HL-60 (cell line): ENCODE measurements around the gene CD7.

Source experiments
- CTCF ChIP-seq: IDR thresholded peaks from one replicate; pipeline ENCODE4 v1.5.1; 2011; ENCODE audit warnings: low read length, control low read depth, inconsistent platforms; ENCODE audit not compliant: insufficient read depth
- GABPA ChIP-seq: IDR thresholded peaks from 2 replicates; pipeline ENCODE4 v1.6.1; 2012; ENCODE audit warnings: low read depth
- POLR2AphosphoS5 ChIP-seq: IDR thresholded peaks from 2 replicates; pipeline ENCODE4 v1.6.1; 2012; ENCODE audit warnings: low read depth
- REST ChIP-seq: IDR thresholded peaks from 2 replicates; pipeline ENCODE4 v1.6.1; 2012; ENCODE audit warnings: low read depth; ENCODE audit not compliant: insufficient replicate concordance
- SPI1 ChIP-seq: IDR thresholded peaks from 2 replicates; pipeline ENCODE4 v1.6.1; 2012; ENCODE audit warnings: low read depth, mild to moderate bottlenecking, borderline replicate concordance

- TF ChIP-seq REST: no peak
- TF ChIP-seq CTCF: no peak
- peak; percentile 95 for TF ChIP-seq POLR2AphosphoS5
- no peak; the same call in 1 of the 2 replicates for TF ChIP-seq SPI1
- TF ChIP-seq GABPA: no peak
Observed at GRCh38 chr17:82292251-82293154, 24.9 kb downstream of the CD7 start.
